Large intestine (tissue), 3 donors: Measurements from ENCODE around the gene ZFPM1. TPM values are rescaled to one million over a fixed set of nuclear protein-coding genes. Genes with fewer than 3 reads are reported as not detected.
"Not testable (repeated sequence)": the region's sequence is repeated elsewhere in the genome, so short reads cannot be mapped to it uniquely, and the experiment has no call there.

Experiments used
- DNase-seq, 2 donors: peaks; one replicate each; pipeline versions ENCODE4 v3.0.0 to v3.0.0-alpha.2; 2013
- H3K27ac ChIP-seq: one replicate; pipeline ENCODE4 v1.5.1; 2013; ENCODE audit warnings: low read length
- H3K27me3 ChIP-seq: 2 replicates; pipeline ENCODE4 v1.6.1; 2013; ENCODE audit warnings: low read length; ENCODE audit not compliant: control insufficient read depth, insufficient read depth
- H3K36me3 ChIP-seq: 2 replicates; pipeline ENCODE4 v1.6.1; 2013; ENCODE audit warnings: low read length; ENCODE audit not compliant: control insufficient read depth, insufficient read depth
- H3K4me1 ChIP-seq: one replicate; pipeline ENCODE4 v1.6.1; 2013; ENCODE audit warnings: low read length; ENCODE audit not compliant: control insufficient read depth, insufficient read depth
- H3K4me3 ChIP-seq: one replicate; pipeline ENCODE4 v1.5.1; 2013; ENCODE audit warnings: low read length
- H3K9me3 ChIP-seq: one replicate; pipeline ENCODE4 v1.6.1; 2013; ENCODE audit warnings: mild to moderate bottlenecking, low read depth, low read length, moderate library complexity; ENCODE audit not compliant: control insufficient read depth
- WGBS: methylation state at CpG from one replicate; pipeline ENCODE4 v1.1.5; 2013; ENCODE audit warnings: low lambda C conversion rate; ENCODE audit not compliant: insufficient coverage; 5-methylcytosine and 5-hydroxymethylcytosine counted together
- polyA plus RNA-seq: library from polyadenylated mRNA; unstranded; fragments of 120-200 nt; gene quantifications from one replicate; pipeline ENCODE4 v1.2.1, GENCODE V29; 2013

ZFPM1 gene
- polyA plus RNA-seq, 1 donor: 27.2 TPM

- WGBS: no CpG with 5 or more reads among the region's 15 CpGs
- no peak for DNase-seq
- no peak overlapping the region for H3K27ac ChIP-seq
- no peaks in the 10 kb centered on the region for H3K27me3 ChIP-seq
- no peak overlapping the region for H3K4me3 ChIP-seq
- H3K9me3 ChIP-seq: peaks cover 3% of the 10 kb centered on the region
- peaks cover 75% of the 10 kb centered on the region for H3K4me1 ChIP-seq
- H3K36me3 ChIP-seq: peaks cover 18% of the 10 kb centered on the region
These were observed 13.2 kb downstream of the ZFPM1 start for GRCh38 chr16:88466175-88466862.

- H3K4me1 ChIP-seq: peaks cover 69% of the 10 kb centered on the region
- WGBS: no CpG with 5 or more reads among the region's 13 CpGs
- peaks cover 3% of the 10 kb centered on the region for H3K9me3 ChIP-seq
- no peaks in the 10 kb centered on the region for H3K27me3 ChIP-seq
- DNase-seq: no peak
- peaks cover 18% of the 10 kb centered on the region for H3K36me3 ChIP-seq
- H3K4me3 ChIP-seq: no peak overlapping the region
- H3K27ac ChIP-seq: no peak overlapping the region
These were observed 13.9 kb downstream of the ZFPM1 start for GRCh38 chr16:88466949-88467348.

GRCh38 chr16:88467541-88467944 is 14.5 kb downstream of the ZFPM1 start:
- H3K27me3 ChIP-seq: no peaks in the 10 kb centered on the region
- WGBS: no CpG with 5 or more reads among the region's 18 CpGs
- peak in 1 of 2 donors; percentile 49 for DNase-seq
- no peak overlapping the region for H3K27ac ChIP-seq
- H3K9me3 ChIP-seq: peaks cover 5% of the 10 kb centered on the region
- H3K36me3 ChIP-seq: peaks cover 17% of the 10 kb centered on the region
- no peak overlapping the region for H3K4me3 ChIP-seq
- peaks cover 64% of the 10 kb centered on the region for H3K4me1 ChIP-seq

- WGBS: no CpG with 5 or more reads among the region's 20 CpGs
- Histone ChIP-seq H3K9me3 (peaks cover 5% of the 10 kb centered on the region), H3K4me3 (no peak overlapping the region), H3K27ac (no peak overlapping the region), H3K27me3 (no peaks in the 10 kb centered on the region), H3K4me1 (peaks cover 62% of the 10 kb centered on the region), H3K36me3 (peaks cover 19% of the 10 kb centered on the region)
- peak in 1 of 2 donors; percentile 49 for DNase-seq
These were observed 15.4 kb downstream of the ZFPM1 start for GRCh38 chr16:88468275-88469129.

GRCh38 chr16:88469615-88470395 is 16.7 kb downstream of the ZFPM1 start:
- H3K4me1 ChIP-seq: peaks cover 56% of the 10 kb centered on the region
- peaks cover 20% of the 10 kb centered on the region for H3K36me3 ChIP-seq
- H3K27me3 ChIP-seq: no peaks in the 10 kb centered on the region
- no peak overlapping the region for H3K4me3 ChIP-seq
- no CpG with 5 or more reads among the region's 19 CpGs for WGBS
- peaks cover 5% of the 10 kb centered on the region for H3K9me3 ChIP-seq
- H3K27ac ChIP-seq: no peak overlapping the region
- no peak for DNase-seq

GRCh38 chr16:88470396-88470680 is 17.3 kb downstream of the ZFPM1 start:
- H3K27me3 ChIP-seq, H3K9me3 ChIP-seq, H3K4me3 ChIP-seq, DNase-seq, H3K27ac ChIP-seq: not testable (repeated sequence)
- H3K36me3 ChIP-seq: peaks cover 25% of the 10 kb centered on the region
- H3K4me1 ChIP-seq: peaks cover 51% of the 10 kb centered on the region
- no CpG with 5 or more reads among the region's 13 CpGs for WGBS

- H3K36me3 ChIP-seq: peaks cover 25% of the 10 kb centered on the region
- not testable (repeated sequence) for H3K27ac ChIP-seq
- no CpG with 5 or more reads among the region's 24 CpGs for WGBS
These were observed 17.6 kb downstream of the ZFPM1 start for GRCh38 chr16:88470696-88471095.

GRCh38 chr16:88471115-88471514 is 18.0 kb downstream of the ZFPM1 start:
- no peak for DNase-seq
- Histone ChIP-seq H3K27ac (no peak overlapping the region), H3K4me3 (no peak overlapping the region), H3K4me1 (peaks cover 51% of the 10 kb centered on the region), H3K9me3 (peaks cover 2% of the 10 kb centered on the region), H3K27me3 (no peaks in the 10 kb centered on the region), H3K36me3 (peaks cover 24% of the 10 kb centered on the region)
- no CpG with 5 or more reads among the region's 17 CpGs for WGBS

More at GRCh38 chr16:88470696-88471095, 17.6 kb downstream of the ZFPM1 start:
- H3K9me3 ChIP-seq, H3K4me3 ChIP-seq, DNase-seq, H3K27me3 ChIP-seq: not testable (repeated sequence)
- peaks cover 49% of the 10 kb centered on the region for H3K4me1 ChIP-seq

- no peaks in the 10 kb centered on the region for H3K27me3 ChIP-seq
- DNase-seq: no peak
- H3K9me3 ChIP-seq: peaks cover 2% of the 10 kb centered on the region
- H3K36me3 ChIP-seq: peaks cover 21% of the 10 kb centered on the region
- H3K4me1 ChIP-seq: peaks cover 53% of the 10 kb centered on the region
- no peak overlapping the region for H3K4me3 ChIP-seq
- no peak overlapping the region for H3K27ac ChIP-seq
- WGBS: no CpG with 5 or more reads among the region's 16 CpGs
These were observed 18.5 kb downstream of the ZFPM1 start for GRCh38 chr16:88471575-88471974.

GRCh38 chr16:88472069-88472468 is 19.0 kb downstream of the ZFPM1 start:
- peaks cover 21% of the 10 kb centered on the region for H3K36me3 ChIP-seq
- no CpG with 5 or more reads among the region's 12 CpGs for WGBS
- H3K4me3 ChIP-seq: no peak overlapping the region
- H3K27me3 ChIP-seq: no peaks in the 10 kb centered on the region
- DNase-seq: no peak
- peaks cover 2% of the 10 kb centered on the region for H3K9me3 ChIP-seq
- no peak overlapping the region for H3K27ac ChIP-seq
- peaks cover 53% of the 10 kb centered on the region for H3K4me1 ChIP-seq
